Left lung (tissue), 10 donors: Measurements from ENCODE around the gene ABCA13. TPM values are rescaled to one million over a fixed set of nuclear protein-coding genes. Genes with fewer than 3 reads are reported as not detected.

Source experiments
- ATAC-seq: fragments of 200-7000 bp; cut with Tn5 transposase; one replicate; pipeline ENCODE4 v1.9.1; 2020; ENCODE audit warnings: moderate library complexity
- DNase-seq, 4 donors: peaks; one replicate each; pipeline ENCODE4 v3.0.0-alpha.2; 2013 to 2020
- H3K27ac ChIP-seq, 2 donors: fragments of 200-600 bp; sonication (generic) in 1 of 2; one replicate each; pipeline versions ENCODE4 v1.5.0 to v1.8.0; 2020 to 2021
- H3K27me3 ChIP-seq, 2 donors: fragments of 200-600 bp; sonication (generic) in 1 of 2; one replicate each; pipeline versions ENCODE4 v1.5.0 to v1.8.0; 2020 to 2021
- H3K36me3 ChIP-seq, 2 donors: fragments of 200-600 bp; sonication (generic) in 1 of 2; one replicate each; pipeline versions ENCODE4 v1.5.0 to v1.8.0; 2020 to 2021
- H3K4me1 ChIP-seq, 2 donors: fragments of 200-600 bp; one replicate each; pipeline ENCODE4 v1.8.0; 2021
- H3K4me3 ChIP-seq, 2 donors: fragments of 200-600 bp; sonication (generic) in 1 of 2; one replicate each; pipeline versions ENCODE4 v1.5.0 to v1.8.0; 2020 to 2021; ENCODE audit warnings: mild to moderate bottlenecking in 1 of 2
- H3K9me3 ChIP-seq, 2 donors: fragments of 200-600 bp; sonication (generic) in 1 of 2; one replicate each; pipeline versions ENCODE4 v1.5.0 to v1.8.0; 2020 to 2021
- CTCF ChIP-seq, 2 donors: fragments of 200-600 bp; sonication (generic) in 1 of 2; IDR thresholded peaks; one replicate each; pipeline versions ENCODE4 v1.5.0 to v1.8.0; 2021; ENCODE audit warnings: antibody characterized with exemption in 2 of 2
- intact Hi-C, 2 donors: fragments of 100-400 bp; cut with DNase I; formaldehyde crosslinking; loops; one replicate each; pipeline versions ENCODE4 v1.11.2 to v1.14.2; 2022
- polyA plus RNA-seq, 6 donors: library from polyadenylated mRNA; unstranded; fragments of 120-200 nt; gene quantifications; one replicate each; pipeline ENCODE4 v1.2.1, GENCODE V29; 2013; ENCODE audit not compliant: insufficient read length in 6 of 6
- total RNA-seq, 2 donors: library from RNA; stranded (reverse); fragmentation: NEBNext Ultra II Directional; extraction: Animal tissue kit (Norgen Biotek cat#: 25700); gene quantifications; one replicate each; pipeline ENCODE4 v1.2.1, GENCODE V29; 2021
- donor health status: DM: no; HTN: yes; CAD: no.
- donor health status: DM: no; HTN: no; CAD: no.

ABCA13 gene
- total and polyA plus RNA-seq, 8 donors, result 0.55 to 2.9 (median 1.7) TPM

DNA sequence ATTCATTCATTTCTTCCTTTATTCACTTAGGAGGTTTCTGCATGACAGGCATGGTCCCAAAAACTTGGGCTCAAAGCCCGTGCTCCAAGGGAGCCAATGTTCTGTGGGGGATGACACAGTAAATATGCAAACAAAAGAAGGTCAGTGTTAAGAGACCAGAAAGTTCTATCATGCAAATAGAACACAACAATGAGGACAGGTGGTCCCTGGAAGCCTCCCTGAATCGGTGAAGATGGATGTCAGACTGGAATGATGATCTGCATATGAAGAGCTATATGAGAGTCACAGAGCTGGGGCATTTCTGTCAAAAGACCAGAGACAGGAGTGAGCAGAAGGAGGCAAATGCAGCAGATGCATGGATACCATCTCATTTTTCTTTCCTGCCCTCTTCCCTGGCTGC is 129.0 kb downstream of the ABCA13 start:
- Histone ChIP-seq H3K4me1 (no peaks in the 10 kb centered on the region), H3K27me3 (no peaks in the 10 kb centered on the region), H3K27ac (no peak overlapping the region), H3K9me3 (no peaks in the 10 kb centered on the region), H3K4me3 (no peak overlapping the region), H3K36me3 (peaks cover 0 to 24% of the 10 kb centered on the region in 2 donors)
- intact Hi-C loops, result no loop called here
- DNase-seq (no peak), ATAC-seq (no peak)
- TF ChIP-seq CTCF (IDR thresholded peaks at IDR 0.05), result no peak

DNA sequence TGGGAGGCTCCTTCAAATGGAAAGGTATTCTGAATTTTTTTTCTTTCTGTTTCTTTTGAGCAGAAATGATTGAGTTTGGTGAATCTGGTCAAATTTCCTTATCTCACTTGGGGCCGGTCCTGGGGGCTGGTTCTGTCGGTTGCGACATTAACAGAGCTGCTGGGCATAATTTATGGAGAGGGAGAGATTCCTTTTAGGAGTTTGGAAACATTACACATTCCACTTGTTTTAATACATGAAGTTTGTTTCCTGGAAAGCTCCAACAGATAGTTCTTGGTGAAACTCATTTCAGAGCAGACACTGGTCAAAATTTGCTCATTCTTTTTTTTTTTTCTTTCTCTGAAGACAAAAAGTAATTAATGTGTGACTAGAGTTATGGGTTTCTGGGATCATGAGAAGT is 129.9 kb downstream of the ABCA13 start:
- intact Hi-C loops, result no loop called here
- Histone ChIP-seq H3K4me1 (no peaks in the 10 kb centered on the region), H3K27ac (no peak overlapping the region), H3K27me3 (no peaks in the 10 kb centered on the region), H3K9me3 (no peaks in the 10 kb centered on the region), H3K36me3 (peaks cover 0 to 32% of the 10 kb centered on the region in 2 donors), H3K4me3 (no peak overlapping the region)
- ATAC-seq (no peak), DNase-seq (no peak)
- TF ChIP-seq CTCF (IDR thresholded peaks at IDR 0.05), result no peak

GRCh38 chr7:48304641-48305040 is 133.4 kb downstream of the ABCA13 start:
- no peak for DNase-seq
- intact Hi-C loops, result no loop called here
- H3K4me3 ChIP-seq, result no peak overlapping the region

DNA sequence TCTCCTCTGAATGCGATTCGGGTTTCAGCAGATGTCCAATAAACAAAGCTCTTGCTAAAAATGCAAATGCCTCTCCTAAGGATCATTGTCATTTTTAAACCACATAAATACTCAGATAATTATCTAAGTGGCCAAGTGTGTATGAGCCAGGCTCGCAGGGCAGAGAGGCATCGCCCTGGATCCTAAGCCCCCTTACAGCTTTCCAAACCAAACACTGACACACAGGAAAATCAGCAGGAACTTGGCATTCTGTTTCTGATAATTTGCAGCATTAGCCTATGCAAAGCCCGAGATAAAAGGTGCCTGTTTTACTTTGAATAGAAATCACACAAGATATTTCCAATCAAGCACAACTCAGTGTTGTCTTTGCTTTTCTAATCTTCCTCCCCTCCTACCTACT is 134.4 kb downstream of the ABCA13 start:
- no peaks in the 10 kb centered on the region for H3K9me3 ChIP-seq
- intact Hi-C loops, result no loop called here
- no peaks in the 10 kb centered on the region for H3K27me3 ChIP-seq
- H3K27ac ChIP-seq, result no peak overlapping the region
- DNase-seq, result no peak
- no peak overlapping the region for H3K4me3 ChIP-seq
- ATAC-seq, result no peak
- H3K4me1 ChIP-seq, result no peaks in the 10 kb centered on the region
- no peak for TF ChIP-seq CTCF (IDR thresholded peaks at IDR 0.05)
- H3K36me3 ChIP-seq, result peaks cover 0 to 25% of the 10 kb centered on the region in 2 donors

More at GRCh38 chr7:48304641-48305040, 133.4 kb downstream of the ABCA13 start:
- H3K27me3 ChIP-seq, result no peaks in the 10 kb centered on the region
- TF ChIP-seq CTCF (IDR thresholded peaks at IDR 0.05), result no peak
- ATAC-seq, result no peak
- H3K4me1 ChIP-seq, result no peaks in the 10 kb centered on the region
- H3K36me3 ChIP-seq, result peaks cover 0 to 32% of the 10 kb centered on the region in 2 donors
- no peaks in the 10 kb centered on the region for H3K9me3 ChIP-seq
- no peak overlapping the region for H3K27ac ChIP-seq

- Histone ChIP-seq H3K4me1 (no peaks in the 10 kb centered on the region), H3K4me3 (no peak overlapping the region), H3K9me3 (no peaks in the 10 kb centered on the region), H3K27me3 (no peaks in the 10 kb centered on the region), H3K27ac (no peak overlapping the region), H3K36me3 (peaks cover 0 to 22% of the 10 kb centered on the region in 2 donors)
- TF ChIP-seq CTCF (IDR thresholded peaks at IDR 0.05), result no peak
- ATAC-seq (no peak), DNase-seq (no peak)
- intact Hi-C loops, result no loop called here
Observed at GRCh38 chr7:48307041-48307714, 135.9 kb downstream of the ABCA13 start.
